Smooth muscle cell (in vitro differentiated cells): ENCODE results near the gene SPRR3. TPM values are rescaled to one million over a fixed set of nuclear protein-coding genes. Genes with fewer than 3 reads are reported as not detected.

Source experiments
- DNase-seq: peaks from one replicate; lab custom pipeline; 2025; ENCODE audit not compliant: unreplicated experiment; lab: John Stamatoyannopoulos, UW
- H2AFZ ChIP-seq: fragments of 200-600 bp; sonication (generic); 2 replicates; pipeline ENCODE4 v1.6.0; 2016; ENCODE audit warnings: antibody characterized with exemption, low read depth, mild to moderate bottlenecking
- H3F3A ChIP-seq: fragments of 200-600 bp; sonication (generic); 2 replicates; pipeline ENCODE4 v1.6.0; 2017; ENCODE audit warnings: antibody characterized with exemption, low read depth
- H3K27ac ChIP-seq: fragments of 200-600 bp; sonication (generic); 2 replicates; pipeline ENCODE4 v1.5.1; 2016; ENCODE audit warnings: low read depth, mild to moderate bottlenecking
- H3K27me3 ChIP-seq: fragments of 200-600 bp; sonication (generic); 2 replicates; pipeline ENCODE4 v1.6.1; 2016; ENCODE audit warnings: low read depth, mild to moderate bottlenecking
- H3K36me3 ChIP-seq: fragments of 200-600 bp; sonication (generic); 2 replicates; pipeline ENCODE4 v1.5.1; 2016; ENCODE audit warnings: low read depth
- H3K4me1 ChIP-seq: fragments of 200-600 bp; sonication (generic); 2 replicates; pipeline ENCODE4 v1.5.1; 2016; ENCODE audit warnings: low read depth
- H3K4me2 ChIP-seq: fragments of 200-600 bp; sonication (generic); 2 replicates; pipeline ENCODE4 v1.6.0; 2016; ENCODE audit warnings: mild to moderate bottlenecking
- H3K4me3 ChIP-seq: fragments of 200-600 bp; sonication (generic); 2 replicates; pipeline ENCODE4 v1.5.1; 2016; ENCODE audit warnings: mild to moderate bottlenecking
- H3K79me2 ChIP-seq: fragments of 200-600 bp; sonication (generic); 2 replicates; pipeline ENCODE4 v1.6.0; 2016; ENCODE audit warnings: low read depth, mild to moderate bottlenecking
- H3K9ac ChIP-seq: fragments of 200-600 bp; sonication (generic); 2 replicates; pipeline ENCODE4 v1.6.0; 2016; ENCODE audit warnings: low read depth
- H3K9me3 ChIP-seq: fragments of 200-600 bp; sonication (generic); replicated peaks from 2 replicates; pipeline ENCODE4 v1.5.1; 2016; ENCODE audit warnings: low read depth
- H4K20me1 ChIP-seq: fragments of 200-600 bp; sonication (generic); 2 replicates; pipeline ENCODE4 v1.6.0; 2016; ENCODE audit warnings: low read depth
- CTCF ChIP-seq: fragments of 200-600 bp; sonication (generic); IDR thresholded peaks from 2 replicates; pipeline ENCODE4 v1.5.1; 2017; ENCODE audit warnings: borderline replicate concordance, mild to moderate bottlenecking, antibody characterized with exemption; ENCODE audit not compliant: insufficient read depth, poor library complexity, severe bottlenecking
- WGBS: methylation state at CpG from one replicate; pipeline ENCODE4 v1.1.7; 2016; ENCODE audit warnings: low lambda C conversion rate; 5-methylcytosine and 5-hydroxymethylcytosine counted together
- polyA plus RNA-seq: library from polyadenylated mRNA; unstranded; fragments of >200 nt; fragmentation: Nextera tagmentation; extraction: Ambion mirVana; gene quantifications from 2 replicates; pipeline ENCODE4 v1.2.1, GENCODE V29; 2016
- total RNA-seq: library from RNA; depleted of rRNA; stranded (reverse); fragments of >200 nt; gene quantifications from 2 replicates; pipeline ENCODE4 v1.2.3, GENCODE V29; 2014

SPRR3 gene
- total and polyA plus RNA-seq, 2 experiments from 2014 or later, result 24.9 to 107 TPM

DNA sequence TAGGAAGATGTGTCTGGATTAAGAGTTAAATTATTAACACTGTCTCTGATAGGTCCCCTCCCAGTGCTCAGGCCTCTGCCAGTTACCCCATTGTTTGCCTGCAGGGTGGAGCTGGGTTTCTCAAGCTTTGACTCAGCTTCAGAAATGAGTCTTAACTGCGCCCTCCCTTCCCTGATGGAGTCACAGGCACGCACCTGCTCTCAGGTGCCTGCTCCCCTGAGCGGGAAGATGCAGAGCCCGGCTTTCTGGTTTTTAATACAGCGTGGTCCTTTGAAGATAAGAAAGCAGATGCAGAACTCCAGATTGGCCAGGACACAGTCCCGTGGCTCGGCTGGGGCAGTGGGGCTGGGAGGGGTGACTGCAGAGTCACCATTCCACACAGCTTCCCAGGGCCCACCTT, 34.3 kb upstream of the SPRR3 start:
- no peak overlapping the region for H3K4me2 ChIP-seq
- H3K4me1 ChIP-seq, result no peaks in the 10 kb centered on the region
- no peaks in the 10 kb centered on the region for H3K36me3 ChIP-seq
- H2AFZ ChIP-seq, result no peak overlapping the region
- no peaks in the 10 kb centered on the region for H3F3A ChIP-seq
- H3K9me3 ChIP-seq, result no peaks in the 10 kb centered on the region
- DNase-seq, result no peak
- H3K27me3 ChIP-seq, result no peaks in the 10 kb centered on the region
- H3K4me3 ChIP-seq, result no peak overlapping the region
- no peaks in the 10 kb centered on the region for H3K79me2 ChIP-seq
- H4K20me1 ChIP-seq, result no peaks in the 10 kb centered on the region
- no peak overlapping the region for H3K27ac ChIP-seq
- TF ChIP-seq CTCF, result no peak
- 53% methylated on average over 7 of the region's 7 CpGs for WGBS
- H3K9ac ChIP-seq, result no peak overlapping the region

DNA sequence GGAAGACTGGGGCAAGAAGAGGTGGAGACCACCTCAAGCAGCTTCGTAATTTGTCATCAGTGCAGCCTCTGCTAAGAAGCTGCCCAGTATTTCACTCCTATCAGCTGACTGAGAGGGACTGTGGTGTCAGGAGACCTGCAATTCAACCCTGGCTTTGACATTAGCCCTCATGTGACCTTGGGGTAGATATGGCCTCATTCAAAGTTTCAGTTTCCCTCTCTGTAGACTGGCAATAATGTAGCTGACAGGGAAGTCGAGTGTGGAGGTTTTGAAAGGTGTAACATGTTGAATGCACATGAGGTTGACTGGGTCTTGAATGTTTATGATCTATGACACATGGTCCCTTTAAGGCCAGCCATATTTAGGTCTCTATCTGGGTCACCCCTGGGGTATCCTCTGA, 33.3 kb upstream of the SPRR3 start:
- Histone ChIP-seq H3K9ac (no peak overlapping the region), H4K20me1 (no peaks in the 10 kb centered on the region), H3K4me1 (no peaks in the 10 kb centered on the region), H3K9me3 (no peaks in the 10 kb centered on the region), H3K27me3 (no peaks in the 10 kb centered on the region), H3K79me2 (no peaks in the 10 kb centered on the region), H3K4me3 (no peak overlapping the region), H3K36me3 (no peaks in the 10 kb centered on the region), H2AFZ (no peak overlapping the region), H3F3A (no peaks in the 10 kb centered on the region), H3K27ac (no peak overlapping the region), H3K4me2 (no peak overlapping the region)
- 54% methylated on average over 2 of the region's 2 CpGs for WGBS
- no peak for TF ChIP-seq CTCF
- no peak for DNase-seq

GRCh38 chr1:152969036-152969435, 32.5 kb upstream of the SPRR3 start:
- no peak for DNase-seq
- Histone ChIP-seq H2AFZ (no peak overlapping the region), H3K36me3 (no peaks in the 10 kb centered on the region), H3F3A (no peaks in the 10 kb centered on the region), H3K4me1 (no peaks in the 10 kb centered on the region), H3K4me2 (no peak overlapping the region), H3K9ac (no peak overlapping the region), H3K9me3 (no peaks in the 10 kb centered on the region), H4K20me1 (no peaks in the 10 kb centered on the region), H3K27me3 (no peaks in the 10 kb centered on the region), H3K79me2 (no peaks in the 10 kb centered on the region), H3K27ac (no peak overlapping the region), H3K4me3 (no peak overlapping the region)
- TF ChIP-seq CTCF, result no peak
- 36% methylated on average over 2 of the region's 2 CpGs for WGBS

DNA sequence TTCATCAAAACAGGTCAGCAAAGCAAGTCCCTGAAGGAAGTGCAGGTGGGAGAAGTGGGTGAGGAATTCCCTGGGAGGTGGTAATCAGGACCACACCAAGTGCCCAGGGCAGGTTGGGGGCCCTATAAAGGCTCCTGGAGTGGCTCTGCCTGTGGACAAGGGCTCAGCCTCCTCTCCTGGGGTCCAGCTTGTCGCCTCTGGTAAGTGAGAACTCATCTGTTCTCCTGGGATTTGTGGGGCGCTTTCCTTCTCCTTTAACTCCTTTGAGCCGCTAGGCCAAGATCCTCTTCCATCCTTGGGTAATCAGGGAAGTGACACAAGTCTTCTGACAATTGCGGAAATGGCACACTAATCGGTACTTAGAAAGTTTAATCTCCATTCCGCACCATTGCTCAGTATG, 31.1 kb upstream of the SPRR3 start, which contains the start of gene SPRR4:
SPRR4 (plus strand) TSS at position 154 of the 400 bp plus-strand sequence. CDS start 1,243 bp downstream, outside the sequence.
- Histone ChIP-seq H3K27ac (no peak within 1 kb of the TSS), H3K79me2 (no peaks in the 10 kb centered on the region), H3K27me3 (no peaks in the 10 kb centered on the region), H2AFZ (no peak within 1 kb of the TSS), H3K36me3 (no peaks in the 10 kb centered on the region), H4K20me1 (no peaks in the 10 kb centered on the region), H3K4me2 (no peak within 1 kb of the TSS), H3F3A (no peaks in the 10 kb centered on the region), H3K9me3 (no peaks in the 10 kb centered on the region), H3K4me1 (no peaks in the 10 kb centered on the region), H3K9ac (no peak within 1 kb of the TSS), H3K4me3 (no peak within 1 kb of the TSS)
- no peak for TF ChIP-seq CTCF
- WGBS, result 62% methylated on average over 6 of the region's 6 CpGs
- DNase-seq, result no peak
